K562 (cell line): ENCODE results near the gene TWSG1. TPM values are rescaled to one million over a fixed set of nuclear protein-coding genes. Genes with fewer than 3 reads are reported as not detected.

Experiments used
- ATAC-seq: fragments of 200-7000 bp; cut with Tn5 transposase; 3 replicates; pipeline ENCODE4 v1.9.1; 2020; ENCODE audit warnings: moderate library complexity
- BruUV-seq: library from RNA; stranded (reverse); fragments of 400-500 nt; replicated peaks from 2 replicates; lab custom pipeline; 2021; lab: Mats Ljungman, UMichigan
- CTCF ChIA-PET: fragments of 300-600 bp; formaldehyde crosslinking; extraction: SDS; loops from one replicate; lab custom pipeline; 2021; ENCODE audit warnings: low intra/inter-chr PET ratio; lab: Yijun Ruan, JAX
- POLR2A ChIA-PET: fragments of 300-600, 350-650 bp; sonication (Branson Sonifier 250); formaldehyde crosslinking; extraction: SDS; loops from one replicate; lab custom pipeline; 2021; ENCODE audit warnings: antibody characterized with exemption, inconsistent platforms; lab: Yijun Ruan, JAX
- DNase-seq, 4 experiments: peaks; one replicate each; pipeline versions ENCODE4 v3.0.0 to v3.0.0-alpha.2; 2011 to 2018; ENCODE audit warnings: low spot score in 3 of 4, mixed read lengths in 3 of 4; ENCODE audit errors: extremely low read depth in 1 of 4
- FAIRE-seq: peaks from 2 replicates; lab custom pipeline; 2011; peaks lifted over from hg19 to GRCh38; lab: Jason Lieb, UNC
- H2AFZ ChIP-seq: 2 replicates; pipeline ENCODE4 v1.6.0; 2011; ENCODE audit warnings: low read depth, low read length, control low read depth, inconsistent platforms
- H3K27ac ChIP-seq: fragments of 200-600 bp; 3 replicates; pipeline ENCODE4 v1.8.0; 2011; ENCODE audit warnings: low read depth, mild to moderate bottlenecking, control low read depth, inconsistent platforms, low read length, moderate library complexity, mixed read lengths; ENCODE audit errors: extremely low read depth
- H3K27me3 ChIP-seq, 2 experiments: fragments of 300-600 bp in 1 of 2; 2 replicates in 1 of 2; 3 replicates in 1 of 2; pipeline versions ENCODE4 v1.6.0 to v1.8.0; 2011; ENCODE audit warnings: inconsistent platforms in 2 of 2, low read length in 2 of 2, mild to moderate bottlenecking in 1 of 2, mixed read lengths in 1 of 2, moderate library complexity in 1 of 2; ENCODE audit not compliant: control insufficient read depth in 2 of 2, insufficient read depth in 2 of 2
- H3K36me3 ChIP-seq: fragments of 300-600 bp; 3 replicates; pipeline ENCODE4 v1.8.0; 2011; ENCODE audit warnings: mild to moderate bottlenecking, low read length, inconsistent platforms; ENCODE audit not compliant: control insufficient read depth, insufficient read depth
- H3K4me1 ChIP-seq, 2 experiments: fragments of 200-600 bp in 1 of 2; replicated peaks in 1 of 2; 2 replicates in 1 of 2; 3 replicates in 1 of 2; pipeline versions ENCODE4 v1.5.1 to v1.8.0; 2011; ENCODE audit warnings: inconsistent platforms in 2 of 2, low read length in 2 of 2, mild to moderate bottlenecking in 1 of 2, mixed read lengths in 1 of 2, moderate library complexity in 1 of 2; ENCODE audit not compliant: control insufficient read depth in 2 of 2, insufficient read depth in 2 of 2
- H3K4me2 ChIP-seq: 2 replicates; pipeline ENCODE4 v1.6.1; 2011; ENCODE audit warnings: low read length, control low read depth, inconsistent platforms, mixed read lengths; ENCODE audit not compliant: insufficient read depth
- H3K4me3 ChIP-seq: fragments of 200-600 bp; sonication (generic), shearing (Covaris generic); 2 replicates; pipeline ENCODE4 v1.5.1; 2016; ENCODE audit warnings: control low read depth, inconsistent platforms
- H3K79me2 ChIP-seq: fragments of 200-600 bp; 3 replicates; pipeline ENCODE4 v1.8.0; 2011; ENCODE audit warnings: low read length, inconsistent platforms; ENCODE audit not compliant: control insufficient read depth, insufficient read depth
- H3K9ac ChIP-seq, 2 experiments: 2 replicates each; pipeline versions ENCODE4 v1.6.0 to v1.6.1; 2011; ENCODE audit warnings: low read depth in 2 of 2, low read length in 2 of 2, control low read depth in 1 of 2, inconsistent platforms in 1 of 2, mild to moderate bottlenecking in 1 of 2, mixed read lengths in 1 of 2; ENCODE audit not compliant: insufficient read depth in 1 of 2
- H3K9me1 ChIP-seq: one replicate; pipeline ENCODE4 v1.6.0; 2011; ENCODE audit warnings: inconsistent platforms, mild to moderate bottlenecking, low read length, moderate library complexity; ENCODE audit not compliant: control insufficient read depth, insufficient read depth
- H3K9me3 ChIP-seq: replicated peaks from 2 replicates; pipeline ENCODE4 v1.5.1; 2011; ENCODE audit warnings: low read depth, low read length, inconsistent platforms; ENCODE audit not compliant: control insufficient read depth, insufficient read depth
- H4K20me1 ChIP-seq: replicated peaks from 2 replicates; pipeline ENCODE4 v1.6.1; 2011; ENCODE audit warnings: low read length, inconsistent platforms, mixed read lengths; ENCODE audit not compliant: control insufficient read depth, insufficient read depth
- MBD1 ChIP-seq: fragments of 250-450 bp; sonication (Bioruptor Pico); IDR thresholded peaks from 2 replicates; pipeline ENCODE4 v1.8.0; 2022; ENCODE audit warnings: inconsistent platforms
- NFE2 ChIP-seq: IDR thresholded peaks from 2 replicates; pipeline ENCODE4 v1.6.1; 2014; ENCODE audit warnings: antibody characterized with exemption, low read depth
- SMAD4 ChIP-seq: fragments of 250-450 bp; sonication (Bioruptor Pico); conservative IDR thresholded peaks from 2 replicates; pipeline ENCODE4 v1.8.0; 2021; ENCODE audit warnings: inconsistent platforms, mild to moderate bottlenecking, moderate library complexity
- TEAD1 ChIP-seq, 2 experiments: fragments of 450-650 bp in 1 of 2; sonication (generic) in 1 of 2; formaldehyde crosslinking; IDR thresholded peaks; 2 replicates each; pipeline versions ENCODE4 v1.4.0 to v1.8.0; 2020 to 2022; ENCODE audit warnings: mild to moderate bottlenecking in 2 of 2, missing genetic modification reagents in 1 of 2
- ZBTB33 ChIP-seq: sonication (generic); formaldehyde crosslinking; IDR thresholded peaks from 2 replicates; pipeline ENCODE4 v1.8.1; 2023; ENCODE audit warnings: mild to moderate bottlenecking, missing genetic modification reagents
- WGBS: fragments of 100-300 bp; shearing (Covaris generic); methylation state at CpG from one replicate; pipeline ENCODE4 v1.1.6; 2016; ENCODE audit warnings: low coverage, mixed read lengths; ENCODE audit not compliant: insufficient coverage; ENCODE audit errors: missing lambda C conversion rate; 5-methylcytosine and 5-hydroxymethylcytosine counted together
- in situ Hi-C: fragments of 300-500 bp; cut with MboI; formaldehyde crosslinking; loops from 4 replicates; pipeline ENCODE4 v1.15.0; 2018; ENCODE audit warnings: inconsistent platforms, mixed read lengths
- intact Hi-C: fragments of 100-400 bp; cut with micrococcal nuclease; formaldehyde crosslinking; loops from 2 replicates; pipeline ENCODE4 v1.14.2; 2022
- polyA plus RNA-seq, 8 experiments: library from polyadenylated mRNA; depleted of rRNA in 4 of 8; stranded (reverse) in 5 of 8; unstranded in 3 of 8; fragments of >200 nt; fragmentation: Nextera tagmentation in 2 of 8; fragmentation: Illumina TruSeq in 1 of 8; extraction: Ambion mirVana in 2 of 8; extraction: Trizol in 1 of 8; gene quantifications; 2 replicates each; pipeline versions ENCODE4 v1.2.1 to v1.2.3, GENCODE V29; 2011 to 2014; ENCODE audit warnings: inconsistent platforms in 1 of 8, missing spikeins in 1 of 8
- total RNA-seq, 7 experiments: library from RNA; depleted of rRNA in 6 of 7; stranded (reverse); fragments of >200 nt in 6 of 7; fragmentation: Illumina TruSeq in 2 of 7; extraction: Trizol in 2 of 7; gene quantifications; 2 replicates each; pipeline versions ENCODE4 v1.2.1 to v1.2.3, GENCODE V29; 2011 to 2021; ENCODE audit warnings: low replicate concordance in 1 of 7
- TF ChIP-seq, protein P1 (sequence below): fragments of 450-650 bp; formaldehyde crosslinking; conservative IDR thresholded peaks from 2 replicates; pipeline ENCODE4 v1.4.0; 2022; ENCODE audit warnings: mild to moderate bottlenecking, missing genetic modification characterization

The TWSG1 gene
- total and polyA plus RNA-seq, 9 of the 15 experiments (the other 6 are each of a cell fraction or from before 2014, with no cell fraction given), result 10.4 to 37.2 (median 25.1) TPM

DNA sequence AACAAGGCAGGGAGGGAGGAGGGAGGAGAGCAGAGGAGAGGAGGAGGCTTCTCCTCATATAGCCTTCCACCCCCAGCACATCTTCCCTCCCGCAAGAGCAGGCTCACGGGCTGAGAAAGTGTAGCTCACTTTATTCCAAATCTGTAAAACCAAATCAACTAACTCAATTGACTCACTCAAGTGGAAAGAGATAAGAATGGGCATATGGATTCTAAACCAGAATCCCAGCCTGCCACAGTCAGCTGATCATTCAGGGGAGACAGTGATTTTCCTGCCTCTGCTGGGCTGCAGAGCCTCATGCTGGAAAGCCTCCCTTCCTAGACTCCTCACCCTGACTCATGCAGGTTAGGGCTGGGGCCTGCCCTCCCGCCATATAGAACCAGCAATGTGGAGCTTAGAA, 4.2 kb upstream of the TWSG1 start (continued):
- TF ChIP-seq, protein P1, sequence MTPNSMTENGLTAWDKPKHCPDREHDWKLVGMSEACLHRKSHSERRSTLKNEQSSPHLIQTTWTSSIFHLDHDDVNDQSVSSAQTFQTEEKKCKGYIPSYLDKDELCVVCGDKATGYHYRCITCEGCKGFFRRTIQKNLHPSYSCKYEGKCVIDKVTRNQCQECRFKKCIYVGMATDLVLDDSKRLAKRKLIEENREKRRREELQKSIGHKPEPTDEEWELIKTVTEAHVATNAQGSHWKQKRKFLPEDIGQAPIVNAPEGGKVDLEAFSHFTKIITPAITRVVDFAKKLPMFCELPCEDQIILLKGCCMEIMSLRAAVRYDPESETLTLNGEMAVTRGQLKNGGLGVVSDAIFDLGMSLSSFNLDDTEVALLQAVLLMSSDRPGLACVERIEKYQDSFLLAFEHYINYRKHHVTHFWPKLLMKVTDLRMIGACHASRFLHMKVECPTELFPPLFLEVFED, result no peak

DNA sequence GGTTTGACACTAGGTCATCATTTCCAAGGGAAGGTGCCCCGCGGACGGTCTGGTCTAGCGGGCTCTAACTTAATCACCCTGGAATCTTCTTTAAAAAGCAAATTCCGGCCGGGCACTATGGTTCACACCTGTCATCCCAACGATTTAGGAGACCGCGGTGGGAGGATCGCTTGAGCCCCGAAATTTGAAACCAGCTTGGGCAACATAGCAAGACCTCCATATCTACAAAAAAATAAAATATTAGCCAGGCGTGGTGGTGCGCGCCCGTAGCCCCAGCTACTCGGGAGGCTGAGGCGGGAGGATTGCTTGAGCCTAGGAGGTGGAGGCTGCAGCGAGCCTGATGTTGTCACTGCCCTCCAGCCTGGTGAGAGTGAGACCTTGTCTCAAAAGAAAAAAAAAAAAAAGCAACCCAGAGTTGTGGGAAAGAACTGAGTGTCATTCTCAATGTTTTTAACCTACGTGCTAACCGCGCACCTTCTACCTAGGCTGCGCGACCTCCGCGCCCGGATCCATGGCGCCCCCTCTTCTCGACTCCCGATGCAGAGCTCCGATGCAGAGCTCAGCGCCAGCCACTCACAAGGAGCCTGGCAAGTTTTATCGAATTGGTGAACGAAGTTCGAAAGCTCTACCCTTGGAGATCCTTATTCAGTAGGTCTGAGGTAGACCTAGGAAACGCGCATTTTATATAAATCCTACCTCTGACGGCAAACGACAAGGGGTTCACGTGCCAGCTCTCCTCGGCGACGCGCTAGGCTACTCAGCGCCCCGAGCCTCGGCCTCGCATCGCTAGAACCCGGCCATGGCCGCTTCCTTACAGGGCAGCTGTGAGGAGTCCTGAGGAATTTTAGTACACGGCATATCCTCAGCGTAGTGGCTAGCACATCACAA, 888 bp upstream of the TWSG1 start:
- Histone ChIP-seq H3K9me1 (no peaks in the 10 kb centered on the region), H3K79me2 (peaks cover 27% of the 10 kb centered on the region), H3K36me3 (peaks cover 17% of the 10 kb centered on the region), H3K4me1 (peaks cover 18% of the 10 kb centered on the region in 2 experiments), H3K27me3 (no peaks in the 10 kb centered on the region), H4K20me1 (no peaks in the 10 kb centered on the region), H3K9ac (peak overlapping the region; percentile 30 to 75; a peak in 3 of 4 replicates), H3K27ac (no peak overlapping the region), H3K4me3 (peak overlapping the region; percentile 42), H3K9me3 (0 out of 2 replicates have a peak, but pooled peaks cover 7% of the 10 kb centered on the region), H3K4me2 (peak overlapping the region; percentile 81), H2AFZ (peak overlapping the region; percentile 95)
- ChIA-PET POLR2A (interaction anchor here (0.5 to 1.5 kb wide), 3 partner anchors 9 to 193 kb away, joined by 3 to 6 read pairs (median 4); no protein-coding TSS in a partner anchor), CTCF (no interaction called here)
- WGBS, result 71% methylated on average over 52 of the region's 52 CpGs
- peak; percentile 18 for ATAC-seq
- FAIRE-seq, result no peak
- in situ Hi-C loops (loop anchor here (10.0 kb wide), 1 partner anchor 259 kb away; no protein-coding TSS in a partner anchor), intact Hi-C loops (loop anchor here (5.0 to 10.0 kb wide), 2 partner anchors 144 to 259 kb away; partner anchors contain the start of gene RALBP1)
- no TSS peak for BruUV-seq
- no peak for TF ChIP-seq NFE2
- TF ChIP-seq TEAD1 (CRISPR knock-in tag; IDR thresholded peaks at IDR 0.05), result 0 out of 4 replicates have a peak, but pooled peaks of 1 of the 2 experiments have one; percentile 11
- TF ChIP-seq ZBTB33, result 0 out of 2 replicates have a peak, but pooled peaks have one; percentile 49
- TF ChIP-seq MBD1 (CRISPR knock-in tag), result peak; percentile 99
- TF ChIP-seq SMAD4 (CRISPR knock-in tag), result 0 out of 2 replicates have a peak, but pooled peaks have one; percentile 15
- no peak for DNase-seq
